ENCODE measurements around the gene MAN1A1.

- TF ChIP-seq CTCF (IDR thresholded peaks at IDR 0.05) (no peak), POLR2A (IDR thresholded peaks at IDR 0.05) (no peak)
Observed at GRCh38 chr6:119192200-119192599, 157.4 kb downstream of the MAN1A1 start.

All from esophagus squamous epithelium (tissue), 4 donors.